ENCODE measurements around the gene LRSAM1.

- TF ChIP-seq GTF3C2 (IDR thresholded peaks at IDR 0.05; ENCODE audit: borderline replicate concordance, extremely low read depth, insufficient read length) (no peak), EZH2 (IDR thresholded peaks at IDR 0.05; ENCODE audit: borderline replicate concordance, low read depth, low read length) (no peak), SETDB1 (IDR thresholded peaks at IDR 0.05; ENCODE audit: low read length) (no peak)
These were observed 20.9 kb upstream of the LRSAM1 start for GRCh38 chr9:127430415-127430814.

Data from K562 (cell line).